Uterus (tissue), 4 donors: Measurements from ENCODE around the gene RNF208. TPM values are rescaled to one million over a fixed set of nuclear protein-coding genes. Genes with fewer than 3 reads are reported as not detected.

Experiments used
- DNase-seq, 2 donors: peaks; one replicate each; pipeline ENCODE4 v3.0.0-alpha.2; 2019 to 2020
- H3K27ac ChIP-seq, 2 donors: fragments of 200-600 bp; sonication (generic); 1 replicate in 1 of 2; 2 replicates in 1 of 2; pipeline ENCODE4 v1.5.1; 2016 to 2018
- H3K27me3 ChIP-seq, 2 donors: fragments of 200-600 bp; sonication (generic); one replicate each; pipeline ENCODE4 v1.5.1; 2018 to 2019; ENCODE audit warnings: control low read depth in 1 of 2
- H3K36me3 ChIP-seq, 2 donors: fragments of 200-600 bp; sonication (generic); one replicate each; pipeline ENCODE4 v1.5.1; 2019; ENCODE audit warnings: control low read depth in 1 of 2
- H3K4me1 ChIP-seq, 2 donors: fragments of 200-600 bp; sonication (generic); one replicate each; pipeline ENCODE4 v1.5.1; 2018 to 2019; ENCODE audit warnings: control low read depth in 1 of 2
- H3K4me3 ChIP-seq, 2 donors: fragments of 200-600 bp; sonication (generic); 1 replicate in 1 of 2; 2 replicates in 1 of 2; pipeline ENCODE4 v1.5.1; 2018 to 2019; ENCODE audit warnings: mild to moderate bottlenecking in 1 of 2
- H3K9me3 ChIP-seq, 2 donors: fragments of 200-600 bp; sonication (generic); one replicate each; pipeline ENCODE4 v1.5.1; 2019; ENCODE audit warnings: control low read depth in 1 of 2
- POLR2A ChIP-seq, 2 donors: fragments of 450-650 bp; IDR thresholded peaks; one replicate each; pipeline ENCODE4 v1.6.1; 2016; ENCODE audit warnings: antibody characterized with exemption in 2 of 2, mild to moderate bottlenecking in 1 of 2, moderate library complexity in 1 of 2
- intact Hi-C: fragments of 100-400 bp; cut with DNase I; formaldehyde crosslinking; loops from one replicate; pipeline ENCODE4 v1.15.1; 2023; ENCODE audit warnings: low total_unique reads
- total RNA-seq, 4 donors: library from RNA; depleted of rRNA in 3 of 4; stranded (reverse); fragments of >200 nt in 3 of 4; gene quantifications; one replicate each; pipeline versions ENCODE4 v1.1.0 to v1.2.4, GENCODE V29; 2014 to 2023
- TF ChIP-seq, protein P1 (sequence below), 4 experiments: fragments of 200-600 bp in 2 of 4; fragments of 450-650 bp in 2 of 4; sonication (generic) in 2 of 4; IDR thresholded peaks; one replicate each; pipeline ENCODE4 v1.5.1; 2016 to 2019; ENCODE audit warnings: antibody characterized with exemption in 4 of 4, mild to moderate bottlenecking in 2 of 4, moderate library complexity in 1 of 4
- donor health status: DM: yes; HTN: yes; CAD: no.

RNF208 gene
- total RNA-seq, 4 donors from 2014 or later = 3.7 TPM; not detected in 3

DNA sequence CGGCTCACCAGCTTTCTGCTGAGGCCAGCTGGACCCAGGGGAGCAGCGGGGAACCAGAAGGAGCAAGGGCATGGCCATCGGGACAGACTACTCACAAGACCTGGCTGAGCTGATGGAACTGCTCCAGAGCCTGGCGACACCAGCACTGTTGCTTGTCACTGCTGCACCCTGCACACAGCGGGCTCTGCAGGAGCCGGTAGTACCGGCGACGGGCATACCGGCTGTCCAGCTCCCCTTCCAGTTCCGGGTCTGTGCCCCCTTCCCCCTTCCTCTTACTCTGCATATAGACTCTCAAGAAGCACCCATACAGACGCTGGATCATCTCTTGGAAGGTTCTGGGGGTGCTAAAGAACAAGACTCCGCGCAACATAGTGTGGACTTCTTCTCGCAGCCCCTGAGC is 34.7 kb downstream of the RNF208 start:
- H3K27ac ChIP-seq = no peak overlapping the region
- no peaks in the 10 kb centered on the region for H3K9me3 ChIP-seq
- DNase-seq = no peak
- TF ChIP-seq, protein P1, sequence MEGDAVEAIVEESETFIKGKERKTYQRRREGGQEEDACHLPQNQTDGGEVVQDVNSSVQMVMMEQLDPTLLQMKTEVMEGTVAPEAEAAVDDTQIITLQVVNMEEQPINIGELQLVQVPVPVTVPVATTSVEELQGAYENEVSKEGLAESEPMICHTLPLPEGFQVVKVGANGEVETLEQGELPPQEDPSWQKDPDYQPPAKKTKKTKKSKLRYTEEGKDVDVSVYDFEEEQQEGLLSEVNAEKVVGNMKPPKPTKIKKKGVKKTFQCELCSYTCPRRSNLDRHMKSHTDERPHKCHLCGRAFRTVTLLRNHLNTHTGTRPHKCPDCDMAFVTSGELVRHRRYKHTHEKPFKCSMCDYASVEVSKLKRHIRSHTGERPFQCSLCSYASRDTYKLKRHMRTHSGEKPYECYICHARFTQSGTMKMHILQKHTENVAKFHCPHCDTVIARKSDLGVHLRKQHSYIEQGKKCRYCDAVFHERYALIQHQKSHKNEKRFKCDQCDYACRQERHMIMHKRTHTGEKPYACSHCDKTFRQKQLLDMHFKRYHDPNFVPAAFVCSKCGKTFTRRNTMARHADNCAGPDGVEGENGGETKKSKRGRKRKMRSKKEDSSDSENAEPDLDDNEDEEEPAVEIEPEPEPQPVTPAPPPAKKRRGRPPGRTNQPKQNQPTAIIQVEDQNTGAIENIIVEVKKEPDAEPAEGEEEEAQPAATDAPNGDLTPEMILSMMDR (IDR thresholded peaks at IDR 0.05) = no peak
- no peak for TF ChIP-seq POLR2A (IDR thresholded peaks at IDR 0.05)
- H3K27me3 ChIP-seq = no peaks in the 10 kb centered on the region
- no peaks in the 10 kb centered on the region for H3K36me3 ChIP-seq
- peak overlapping the region; percentile 79 to 92 for H3K4me3 ChIP-seq
- intact Hi-C loops = no loop called here
- peaks cover 14 to 24% of the 10 kb centered on the region in 2 donors for H3K4me1 ChIP-seq

DNA sequence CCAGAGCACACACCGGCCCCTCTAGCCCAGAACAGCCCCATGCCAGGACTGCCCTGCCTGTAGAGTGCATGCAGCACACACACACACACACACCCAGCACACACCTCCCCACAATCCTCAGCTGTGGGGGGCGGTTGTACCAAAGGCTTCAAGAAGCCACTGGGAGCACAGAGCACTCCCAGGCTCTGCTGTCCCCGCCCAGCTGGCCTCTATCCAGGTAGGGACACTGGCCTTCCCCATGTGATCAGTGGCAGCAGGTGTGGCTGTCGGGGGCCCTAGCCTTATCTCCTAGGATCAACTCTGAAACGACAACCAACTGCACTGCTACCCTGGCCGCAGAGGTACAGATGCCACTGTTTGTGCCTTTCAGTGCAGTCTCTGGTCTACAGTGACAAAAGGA is 35.7 kb downstream of the RNF208 start:
- TF ChIP-seq, protein P1 (IDR thresholded peaks at IDR 0.05) = no peak
- TF ChIP-seq POLR2A (IDR thresholded peaks at IDR 0.05) = no peak
- no peaks in the 10 kb centered on the region for H3K9me3 ChIP-seq
- no peaks in the 10 kb centered on the region for H3K36me3 ChIP-seq
- peaks cover 14 to 24% of the 10 kb centered on the region in 2 donors for H3K4me1 ChIP-seq
- intact Hi-C loops = no loop called here
- H3K27ac ChIP-seq = no peak overlapping the region
- DNase-seq = no peak
- H3K27me3 ChIP-seq = no peaks in the 10 kb centered on the region
- H3K4me3 ChIP-seq = no peak overlapping the region

DNA sequence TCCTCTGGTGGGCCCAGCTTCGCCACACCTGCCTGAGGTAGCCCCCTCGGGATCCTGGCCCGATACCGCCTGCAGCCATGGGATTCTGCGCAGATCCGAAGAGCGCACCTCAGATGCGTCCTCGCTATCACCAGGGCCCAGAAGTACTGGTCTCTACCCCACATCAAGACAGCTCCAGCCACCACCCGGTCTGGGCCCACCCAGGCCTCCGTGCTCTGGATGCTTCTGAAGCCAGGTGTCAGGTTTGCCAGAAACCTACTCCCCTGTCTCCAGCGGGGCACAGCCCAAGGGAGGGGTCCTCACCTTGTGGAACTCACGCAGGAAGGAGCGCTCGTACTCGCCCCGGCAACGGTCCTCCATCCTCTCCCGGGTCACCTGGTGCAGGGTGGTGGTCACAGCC is 36.1 kb downstream of the RNF208 start:
- H3K4me3 ChIP-seq = no peak overlapping the region
- no peak for DNase-seq
- H3K27me3 ChIP-seq = no peaks in the 10 kb centered on the region
- TF ChIP-seq POLR2A (IDR thresholded peaks at IDR 0.05) = no peak
- TF ChIP-seq, protein P1 (IDR thresholded peaks at IDR 0.05) = no peak
- intact Hi-C loops = no loop called here
- H3K36me3 ChIP-seq = no peaks in the 10 kb centered on the region
- H3K4me1 ChIP-seq = peaks cover 14 to 24% of the 10 kb centered on the region in 2 donors
- H3K9me3 ChIP-seq = no peaks in the 10 kb centered on the region
- H3K27ac ChIP-seq = no peak overlapping the region

DNA sequence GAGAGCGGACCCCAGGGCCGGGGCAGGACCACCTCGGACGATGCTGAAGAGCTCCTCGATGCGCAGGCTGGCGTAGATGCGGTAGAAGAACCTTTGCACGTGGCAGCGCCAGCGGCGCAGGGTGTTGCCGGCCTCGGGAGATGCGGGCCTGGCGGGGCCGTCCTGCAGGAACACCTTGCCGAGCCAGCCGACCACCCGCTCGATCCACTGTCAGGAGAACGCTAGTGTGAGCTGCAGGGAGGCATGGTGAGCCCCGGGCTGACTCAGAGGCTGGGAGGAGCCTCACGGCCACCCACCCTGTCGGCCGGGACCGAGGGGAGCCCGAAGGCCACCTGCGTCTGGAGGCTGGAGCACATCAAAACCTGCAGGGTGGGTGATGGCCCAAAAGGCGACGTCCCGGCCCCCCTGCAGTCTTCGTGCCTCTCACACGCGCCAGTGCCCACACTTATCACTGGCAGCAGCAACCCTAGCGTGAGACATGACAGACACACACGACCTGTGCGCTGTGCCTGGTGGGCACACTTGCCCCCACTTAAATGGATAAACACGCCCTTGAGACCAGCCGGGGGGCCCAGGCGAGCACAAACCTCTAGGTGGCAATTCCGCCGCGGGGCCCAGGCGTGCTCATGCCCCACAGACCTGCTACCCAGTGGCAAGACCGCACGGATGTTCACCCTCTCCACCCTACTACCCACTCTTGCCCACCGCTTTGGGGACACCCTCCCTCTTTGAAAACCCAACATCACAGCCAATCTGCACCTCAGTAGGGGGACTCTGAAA is 37.0 kb downstream of the RNF208 start:
- Histone ChIP-seq H3K27ac (no peak overlapping the region), H3K9me3 (no peaks in the 10 kb centered on the region), H3K4me1 (peaks cover 14 to 23% of the 10 kb centered on the region in 2 donors), H3K36me3 (no peaks in the 10 kb centered on the region), H3K27me3 (no peaks in the 10 kb centered on the region), H3K4me3 (no peak overlapping the region)
- DNase-seq = no peak
- TF ChIP-seq POLR2A (IDR thresholded peaks at IDR 0.05) = no peak
- TF ChIP-seq, protein P1 (IDR thresholded peaks at IDR 0.05) = no peak
- intact Hi-C loops = no loop called here

DNA sequence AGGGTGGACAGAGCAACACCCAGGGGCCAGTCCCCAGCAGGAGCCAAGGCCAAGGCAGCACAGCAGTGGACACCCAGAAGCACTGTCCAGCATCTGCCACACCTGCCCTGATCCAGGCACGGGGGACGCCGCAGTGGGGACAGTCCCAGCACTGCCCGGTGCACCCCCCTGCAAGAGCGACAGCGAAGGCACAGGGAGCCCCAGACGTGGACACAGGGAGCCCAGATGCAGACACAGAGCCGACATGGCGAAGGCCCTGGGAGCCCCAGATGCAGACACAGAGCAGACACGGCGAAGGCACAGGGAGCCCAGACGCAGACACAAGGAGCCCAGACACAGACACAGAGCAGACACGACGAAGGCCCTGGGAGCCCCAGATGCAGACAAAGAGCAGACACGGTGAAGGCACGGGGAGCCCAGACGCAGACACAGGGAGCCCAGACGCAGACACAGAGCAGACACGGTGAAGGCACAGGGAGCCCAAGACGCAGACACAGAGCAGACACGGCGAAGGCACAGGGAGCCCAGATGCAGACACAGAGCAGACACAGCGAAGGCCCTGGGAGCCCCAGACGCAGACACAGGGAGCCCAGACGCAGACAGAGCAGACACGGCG is 38.0 kb downstream of the RNF208 start:
- intact Hi-C loops = no loop called here
- TF ChIP-seq, protein P1 (IDR thresholded peaks at IDR 0.05) = no peak
- no peak for TF ChIP-seq POLR2A (IDR thresholded peaks at IDR 0.05)
- no peaks in the 10 kb centered on the region for H3K36me3 ChIP-seq
- H3K9me3 ChIP-seq = no peaks in the 10 kb centered on the region
- no peak for DNase-seq
- peaks cover 9 to 15% of the 10 kb centered on the region in 2 donors for H3K4me1 ChIP-seq
- H3K27me3 ChIP-seq = no peaks in the 10 kb centered on the region
- no peak overlapping the region for H3K4me3 ChIP-seq
- H3K27ac ChIP-seq = no peak overlapping the region
